WTC11 (cell line): ENCODE measurements around the gene SLC35G4. TPM values are rescaled to one million over a fixed set of nuclear protein-coding genes. Genes with fewer than 3 reads are reported as not detected.

Experiments
- ATAC-seq: fragments of 200-7000 bp; cut with Tn5 transposase; 2 replicates; pipeline ENCODE4 v1.10.0; 2021; ENCODE audit warnings: mild to moderate bottlenecking, moderate library complexity
- CTCF ChIA-PET: fragments of 300-600 bp; sonication (Branson Sonifier 250); formaldehyde crosslinking; loops from one replicate; lab custom pipeline; 2021; ENCODE audit warnings: antibody characterized with exemption; lab: Charles Lee
- POLR2A ChIA-PET: fragments of 350-600 bp; sonication (Branson Sonifier 250); formaldehyde crosslinking; loops from one replicate; lab custom pipeline; 2021; ENCODE audit warnings: antibody characterized with exemption; lab: Charles Lee
- DNase-seq: peaks from one replicate; pipeline ENCODE4 v3.0.0; 2021; ENCODE audit warnings: low spot score
- H3K27ac Mint-ChIP-seq: 2 replicates; pipeline ENCODE4 v1.8.0; 2021; ENCODE audit warnings: mixed read lengths
- H3K27me3 Mint-ChIP-seq: 2 replicates; pipeline ENCODE4 v1.8.0; 2021; ENCODE audit warnings: low read depth, mild to moderate bottlenecking, moderate library complexity, mixed read lengths
- H3K36me3 Mint-ChIP-seq: 2 replicates; pipeline ENCODE4 v1.8.0; 2021; ENCODE audit warnings: mixed read lengths
- H3K4me1 Mint-ChIP-seq: 2 replicates; pipeline ENCODE4 v1.8.0; 2022; ENCODE audit warnings: mixed read lengths
- H3K4me3 Mint-ChIP-seq: 2 replicates; pipeline ENCODE4 v1.8.0; 2021; ENCODE audit warnings: mild to moderate bottlenecking, moderate library complexity, mixed read lengths
- H3K9me3 Mint-ChIP-seq: 2 replicates; pipeline ENCODE4 v1.8.0; 2021; ENCODE audit warnings: mixed read lengths
- ATF1 ChIP-seq: sonication (generic); formaldehyde crosslinking; IDR thresholded peaks from 2 replicates; pipeline ENCODE4 v1.8.1; 2023; ENCODE audit warnings: mild to moderate bottlenecking, moderate library complexity, missing genetic modification reagents
- ELF4 ChIP-seq: sonication (generic); formaldehyde crosslinking; IDR thresholded peaks from 2 replicates; pipeline ENCODE4 v1.8.1; 2022; ENCODE audit warnings: low read depth, mild to moderate bottlenecking, moderate library complexity, missing genetic modification reagents
- EMX1 ChIP-seq: fragments of 250-450 bp; sonication (Bioruptor Pico); IDR thresholded peaks from 2 replicates; pipeline ENCODE4 v1.8.0; 2021; ENCODE audit warnings: mild to moderate bottlenecking
- ETV6 ChIP-seq: sonication (generic); formaldehyde crosslinking; IDR thresholded peaks from 2 replicates; pipeline ENCODE4 v1.8.1; 2022; ENCODE audit warnings: mild to moderate bottlenecking, missing genetic modification reagents
- FOXJ3 ChIP-seq: sonication (generic); formaldehyde crosslinking; IDR thresholded peaks from 2 replicates; pipeline ENCODE4 v1.9.0; 2021; ENCODE audit warnings: missing genetic modification reagents, mild to moderate bottlenecking, borderline replicate concordance
- FOXP1 ChIP-seq: sonication (generic); formaldehyde crosslinking; IDR thresholded peaks from 2 replicates; pipeline ENCODE4 v1.8.0; 2022; ENCODE audit warnings: missing genetic modification reagents, mild to moderate bottlenecking, moderate library complexity, borderline replicate concordance
- GABPB1 ChIP-seq: sonication (generic); formaldehyde crosslinking; IDR thresholded peaks from 2 replicates; pipeline ENCODE4 v1.8.1; 2023; ENCODE audit warnings: mild to moderate bottlenecking, missing genetic modification reagents
- GRHL2 ChIP-seq: fragments of 250-450 bp; sonication (Bioruptor Pico); IDR thresholded peaks from 2 replicates; pipeline ENCODE4 v1.8.0; 2022; ENCODE audit warnings: mild to moderate bottlenecking, moderate library complexity; ENCODE audit not compliant: insufficient replicate concordance, severe bottlenecking
- JUN ChIP-seq: sonication (generic); formaldehyde crosslinking; IDR thresholded peaks from 2 replicates; pipeline ENCODE4 v1.8.0; 2023; ENCODE audit warnings: mild to moderate bottlenecking, missing genetic modification reagents
- MXD4 ChIP-seq: fragments of 250-450 bp; sonication (Bioruptor Pico); IDR thresholded peaks from 2 replicates; pipeline ENCODE4 v1.8.0; 2021; ENCODE audit warnings: mild to moderate bottlenecking, moderate library complexity, borderline replicate concordance
- RORB ChIP-seq: fragments of 250-450 bp; sonication (Bioruptor Pico); IDR thresholded peaks from 2 replicates; pipeline ENCODE4 v1.9.0; 2021; ENCODE audit warnings: mild to moderate bottlenecking
- SOX15 ChIP-seq: fragments of 250-450 bp; sonication (Bioruptor Pico); IDR thresholded peaks from 2 replicates; pipeline ENCODE4 v1.9.0; 2021; ENCODE audit warnings: mild to moderate bottlenecking
- TP53 ChIP-seq: sonication (generic); formaldehyde crosslinking; IDR thresholded peaks from 2 replicates; pipeline ENCODE4 v1.8.1; 2023; ENCODE audit warnings: mild to moderate bottlenecking, missing genetic modification reagents
- ZBTB21 ChIP-seq: sonication (generic); formaldehyde crosslinking; IDR thresholded peaks from 2 replicates; pipeline ENCODE4 v1.8.1; 2023; ENCODE audit warnings: mild to moderate bottlenecking, missing genetic modification reagents, borderline replicate concordance
- ZNF138 ChIP-seq: sonication (generic); formaldehyde crosslinking; conservative IDR thresholded peaks from 2 replicates; pipeline ENCODE4 v1.8.1; 2022; ENCODE audit warnings: mild to moderate bottlenecking, moderate library complexity, missing genetic modification reagents
- ZNF317 ChIP-seq: sonication (generic); formaldehyde crosslinking; IDR thresholded peaks from 2 replicates; pipeline ENCODE4 v1.8.1; 2023; ENCODE audit warnings: low read depth, mild to moderate bottlenecking, moderate library complexity, missing genetic modification reagents, borderline replicate concordance
- ZNF416 ChIP-seq: fragments of 250-450 bp; sonication (Bioruptor Pico); IDR thresholded peaks from 2 replicates; pipeline ENCODE4 v1.9.0; 2021; ENCODE audit warnings: mild to moderate bottlenecking, inconsistent platforms
- total RNA-seq: library from RNA; stranded (reverse); gene quantifications from 3 replicates; pipeline ENCODE4 v1.2.3, GENCODE V29; 2021
- TF ChIP-seq, protein P1 (sequence below): sonication (generic); formaldehyde crosslinking; IDR thresholded peaks from 2 replicates; pipeline ENCODE4 v1.8.1; 2022; ENCODE audit warnings: mild to moderate bottlenecking, missing genetic modification reagents, moderate library complexity, borderline replicate concordance
- TF ChIP-seq, protein P2 (sequence below): sonication (generic); formaldehyde crosslinking; IDR thresholded peaks from 2 replicates; pipeline ENCODE4 v1.8.0; 2023; ENCODE audit warnings: mild to moderate bottlenecking, missing genetic modification reagents
- TF ChIP-seq, protein P3 (sequence below): sonication (generic); formaldehyde crosslinking; IDR thresholded peaks from 2 replicates; pipeline ENCODE4 v1.8.0; 2023; ENCODE audit warnings: missing genetic modification reagents
- TF ChIP-seq, protein P4 (sequence below): sonication (generic); formaldehyde crosslinking; IDR thresholded peaks from 2 replicates; pipeline ENCODE4 v1.8.1; 2022; ENCODE audit warnings: low read depth, mild to moderate bottlenecking, moderate library complexity, missing genetic modification reagents, borderline replicate concordance
- TF ChIP-seq, protein P5 (sequence below): sonication (generic); formaldehyde crosslinking; IDR thresholded peaks from 2 replicates; pipeline ENCODE4 v1.8.1; 2022; ENCODE audit warnings: mild to moderate bottlenecking, moderate library complexity, missing genetic modification reagents
- TF ChIP-seq, protein P6 (sequence below): sonication (generic); formaldehyde crosslinking; IDR thresholded peaks from 2 replicates; pipeline ENCODE4 v1.8.1; 2023; ENCODE audit warnings: mild to moderate bottlenecking, missing genetic modification reagents, moderate library complexity

Gene SLC35G4
- total RNA-seq, 1 experiment from 2014 or later: not detected

DNA sequence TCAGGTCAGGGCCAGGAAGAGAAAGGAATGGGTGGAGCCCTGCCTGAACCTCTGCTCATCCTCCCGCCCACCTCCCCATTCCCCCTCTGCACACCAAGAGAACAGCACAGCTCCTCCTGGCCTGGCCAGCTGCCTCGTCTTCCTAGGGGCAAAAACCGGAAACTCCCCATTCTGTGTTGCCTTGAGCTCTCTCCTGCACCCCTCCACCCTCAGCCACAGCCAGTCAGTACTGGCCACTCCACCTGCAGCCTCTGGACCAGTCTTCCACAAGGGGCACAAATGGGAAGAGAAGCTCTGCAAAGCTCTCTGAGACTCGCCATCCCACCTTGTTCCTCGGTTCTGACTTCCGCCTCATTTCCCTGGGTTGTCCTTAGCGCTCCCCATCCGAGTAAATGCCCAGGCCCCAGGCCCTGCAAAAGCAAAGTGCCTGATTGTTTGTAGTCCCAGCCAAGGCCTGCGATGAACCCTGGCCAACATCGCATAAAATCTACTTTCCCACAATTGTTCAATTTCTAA, 39.3 kb upstream of the SLC35G4 start:
- no peak for TF ChIP-seq SOX15 (CRISPR knock-in tag)
- TF ChIP-seq ZNF317 (CRISPR knock-in tag): no peak
- no peak for TF ChIP-seq ELF4
- TF ChIP-seq, protein P1, sequence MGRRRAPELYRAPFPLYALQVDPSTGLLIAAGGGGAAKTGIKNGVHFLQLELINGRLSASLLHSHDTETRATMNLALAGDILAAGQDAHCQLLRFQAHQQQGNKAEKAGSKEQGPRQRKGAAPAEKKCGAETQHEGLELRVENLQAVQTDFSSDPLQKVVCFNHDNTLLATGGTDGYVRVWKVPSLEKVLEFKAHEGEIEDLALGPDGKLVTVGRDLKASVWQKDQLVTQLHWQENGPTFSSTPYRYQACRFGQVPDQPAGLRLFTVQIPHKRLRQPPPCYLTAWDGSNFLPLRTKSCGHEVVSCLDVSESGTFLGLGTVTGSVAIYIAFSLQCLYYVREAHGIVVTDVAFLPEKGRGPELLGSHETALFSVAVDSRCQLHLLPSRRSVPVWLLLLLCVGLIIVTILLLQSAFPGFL (CRISPR knock-in tag): no peak
- no peak for TF ChIP-seq TP53
- no peak for TF ChIP-seq EMX1 (CRISPR knock-in tag)
- no peak for TF ChIP-seq RORB (CRISPR knock-in tag)
- TF ChIP-seq, all 79 proteins: peak for 0
- ATAC-seq (peak; percentile 84), DNase-seq (peak; percentile 20)
- Mint-ChIP-seq H3K4me1 (peaks cover 5% of the 10 kb centered on the region), H3K27me3 (peaks cover 2% of the 10 kb centered on the region; the same call in 1 of the 2 replicates), H3K36me3 (no peaks in the 10 kb centered on the region), H3K27ac (no peak overlapping the region), H3K9me3 (no peaks in the 10 kb centered on the region), H3K4me3 (no peak overlapping the region)
- POLR2A ChIA-PET: no interaction called here
- CTCF ChIA-PET: interaction anchor here (0.8 to 2.5 kb wide), 10 partner anchors 9 to 719 kb away, joined by 3 to 18 read pairs (median 5); no protein-coding TSS in a partner anchor

DNA sequence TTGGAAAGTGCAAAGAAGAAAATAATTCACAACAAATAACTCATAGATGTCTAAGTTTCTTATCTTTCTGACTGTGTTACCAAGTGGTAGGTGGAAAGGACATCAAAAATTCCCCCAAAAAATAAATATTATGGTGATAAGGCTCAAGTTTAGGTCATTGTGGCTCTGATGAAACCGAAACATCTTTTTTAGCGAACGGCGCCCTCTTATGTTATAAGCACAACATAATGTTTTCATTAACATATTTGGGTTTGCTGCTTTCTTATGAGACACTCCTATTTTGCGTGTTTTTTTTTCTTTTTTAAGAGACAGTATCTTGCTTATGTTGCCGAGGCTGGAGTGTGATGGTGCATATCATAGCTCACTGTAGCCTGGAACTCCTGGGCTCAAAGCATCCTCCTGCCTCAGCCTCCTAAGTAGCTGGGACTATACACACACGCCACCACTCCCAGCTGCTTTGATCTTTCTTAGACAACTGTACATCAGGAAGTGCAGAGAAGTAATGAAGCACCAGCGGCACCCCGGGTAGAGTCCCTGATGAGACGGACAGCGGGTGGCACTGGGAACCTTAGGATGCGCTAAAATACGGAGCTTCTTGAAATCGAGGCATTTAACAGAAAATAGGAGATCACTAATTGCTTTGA, 38.5 kb upstream of the SLC35G4 start:
- Mint-ChIP-seq H3K36me3 (no peaks in the 10 kb centered on the region), H3K9me3 (no peaks in the 10 kb centered on the region), H3K27ac (no peak overlapping the region), H3K27me3 (peaks cover 2% of the 10 kb centered on the region; the same call in 1 of the 2 replicates), H3K4me1 (peaks cover 5% of the 10 kb centered on the region)
- ATAC-seq (no peak), DNase-seq (no peak)
- CTCF ChIA-PET: interaction anchor here (0.9 to 2.5 kb wide), 6 partner anchors 10 to 719 kb away, joined by 3 to 18 read pairs (median 7); no protein-coding TSS in a partner anchor
- TF ChIP-seq, protein P2, sequence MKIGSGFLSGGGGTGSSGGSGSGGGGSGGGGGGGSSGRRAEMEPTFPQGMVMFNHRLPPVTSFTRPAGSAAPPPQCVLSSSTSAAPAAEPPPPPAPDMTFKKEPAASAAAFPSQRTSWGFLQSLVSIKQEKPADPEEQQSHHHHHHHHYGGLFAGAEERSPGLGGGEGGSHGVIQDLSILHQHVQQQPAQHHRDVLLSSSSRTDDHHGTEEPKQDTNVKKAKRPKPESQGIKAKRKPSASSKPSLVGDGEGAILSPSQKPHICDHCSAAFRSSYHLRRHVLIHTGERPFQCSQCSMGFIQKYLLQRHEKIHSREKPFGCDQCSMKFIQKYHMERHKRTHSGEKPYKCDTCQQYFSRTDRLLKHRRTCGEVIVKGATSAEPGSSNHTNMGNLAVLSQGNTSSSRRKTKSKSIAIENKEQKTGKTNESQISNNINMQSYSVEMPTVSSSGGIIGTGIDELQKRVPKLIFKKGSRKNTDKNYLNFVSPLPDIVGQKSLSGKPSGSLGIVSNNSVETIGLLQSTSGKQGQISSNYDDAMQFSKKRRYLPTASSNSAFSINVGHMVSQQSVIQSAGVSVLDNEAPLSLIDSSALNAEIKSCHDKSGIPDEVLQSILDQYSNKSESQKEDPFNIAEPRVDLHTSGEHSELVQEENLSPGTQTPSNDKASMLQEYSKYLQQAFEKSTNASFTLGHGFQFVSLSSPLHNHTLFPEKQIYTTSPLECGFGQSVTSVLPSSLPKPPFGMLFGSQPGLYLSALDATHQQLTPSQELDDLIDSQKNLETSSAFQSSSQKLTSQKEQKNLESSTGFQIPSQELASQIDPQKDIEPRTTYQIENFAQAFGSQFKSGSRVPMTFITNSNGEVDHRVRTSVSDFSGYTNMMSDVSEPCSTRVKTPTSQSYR (CRISPR knock-in tag): no peak
- no peak for TF ChIP-seq FOXJ3
- TF ChIP-seq, protein P3, sequence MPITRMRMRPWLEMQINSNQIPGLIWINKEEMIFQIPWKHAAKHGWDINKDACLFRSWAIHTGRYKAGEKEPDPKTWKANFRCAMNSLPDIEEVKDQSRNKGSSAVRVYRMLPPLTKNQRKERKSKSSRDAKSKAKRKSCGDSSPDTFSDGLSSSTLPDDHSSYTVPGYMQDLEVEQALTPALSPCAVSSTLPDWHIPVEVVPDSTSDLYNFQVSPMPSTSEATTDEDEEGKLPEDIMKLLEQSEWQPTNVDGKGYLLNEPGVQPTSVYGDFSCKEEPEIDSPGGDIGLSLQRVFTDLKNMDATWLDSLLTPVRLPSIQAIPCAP (CRISPR knock-in tag): no peak
- TF ChIP-seq, all 79 proteins: peak for 0
- POLR2A ChIA-PET: no interaction called here
- no peak overlapping the region for H3K4me3 Mint-ChIP-seq

DNA sequence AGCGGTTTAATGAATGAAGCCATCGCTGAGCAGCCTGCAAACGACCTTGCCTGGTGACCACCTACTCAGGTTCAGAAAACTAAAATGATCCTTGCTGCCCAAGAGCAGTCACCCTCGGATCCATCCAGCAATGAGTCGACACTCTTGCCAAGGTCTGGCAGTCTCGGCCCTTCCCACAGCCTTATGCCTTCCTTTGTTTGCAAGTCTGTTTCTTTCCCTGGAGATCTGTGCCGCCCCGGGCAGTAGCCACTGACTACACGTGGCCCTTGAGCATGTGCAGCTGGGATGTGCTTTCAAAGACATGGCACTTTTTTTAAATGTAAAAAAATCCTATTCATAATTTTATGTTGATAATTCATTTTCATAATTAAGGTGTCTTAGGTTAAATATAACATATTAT, 37.2 kb upstream of the SLC35G4 start:
- DNase-seq (no peak), ATAC-seq (no peak)
- peaks cover 2% of the 10 kb centered on the region; the same call in 1 of the 2 replicates for H3K27me3 Mint-ChIP-seq
- no peaks in the 10 kb centered on the region for H3K9me3 Mint-ChIP-seq
- ChIA-PET POLR2A (no interaction called here), CTCF (interaction anchor here (0.5 kb wide), 1 partner anchor 15 kb away, joined by 4 read pairs; no protein-coding TSS in a partner anchor)
- H3K4me1 Mint-ChIP-seq: peaks cover 5% of the 10 kb centered on the region
- H3K27ac Mint-ChIP-seq: no peak overlapping the region
- no peak overlapping the region for H3K4me3 Mint-ChIP-seq
- no peaks in the 10 kb centered on the region for H3K36me3 Mint-ChIP-seq
- TF ChIP-seq SOX15 (CRISPR knock-in tag) (no peak), JUN (no peak), MXD4 (no peak), GRHL2 (CRISPR knock-in tag) (no peak), ZNF416 (CRISPR knock-in tag) (no peak), FOXP1 (no peak), GABPB1 (no peak), ETV6 (CRISPR knock-in tag) (no peak), ZBTB21 (CRISPR knock-in tag) (no peak), ATF1 (CRISPR knock-in tag) (no peak), ZNF138 (CRISPR knock-in tag) (no peak)
- TF ChIP-seq, protein P4, sequence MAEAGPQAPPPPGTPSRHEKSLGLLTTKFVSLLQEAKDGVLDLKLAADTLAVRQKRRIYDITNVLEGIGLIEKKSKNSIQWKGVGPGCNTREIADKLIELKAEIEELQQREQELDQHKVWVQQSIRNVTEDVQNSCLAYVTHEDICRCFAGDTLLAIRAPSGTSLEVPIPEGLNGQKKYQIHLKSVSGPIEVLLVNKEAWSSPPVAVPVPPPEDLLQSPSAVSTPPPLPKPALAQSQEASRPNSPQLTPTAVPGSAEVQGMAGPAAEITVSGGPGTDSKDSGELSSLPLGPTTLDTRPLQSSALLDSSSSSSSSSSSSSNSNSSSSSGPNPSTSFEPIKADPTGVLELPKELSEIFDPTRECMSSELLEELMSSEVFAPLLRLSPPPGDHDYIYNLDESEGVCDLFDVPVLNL (CRISPR knock-in tag): no peak
- TF ChIP-seq, protein P5, sequence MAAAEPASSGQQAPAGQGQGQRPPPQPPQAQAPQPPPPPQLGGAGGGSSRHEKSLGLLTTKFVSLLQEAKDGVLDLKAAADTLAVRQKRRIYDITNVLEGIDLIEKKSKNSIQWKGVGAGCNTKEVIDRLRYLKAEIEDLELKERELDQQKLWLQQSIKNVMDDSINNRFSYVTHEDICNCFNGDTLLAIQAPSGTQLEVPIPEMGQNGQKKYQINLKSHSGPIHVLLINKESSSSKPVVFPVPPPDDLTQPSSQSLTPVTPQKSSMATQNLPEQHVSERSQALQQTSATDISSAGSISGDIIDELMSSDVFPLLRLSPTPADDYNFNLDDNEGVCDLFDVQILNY (CRISPR knock-in tag): no peak
- TF ChIP-seq, protein P6, sequence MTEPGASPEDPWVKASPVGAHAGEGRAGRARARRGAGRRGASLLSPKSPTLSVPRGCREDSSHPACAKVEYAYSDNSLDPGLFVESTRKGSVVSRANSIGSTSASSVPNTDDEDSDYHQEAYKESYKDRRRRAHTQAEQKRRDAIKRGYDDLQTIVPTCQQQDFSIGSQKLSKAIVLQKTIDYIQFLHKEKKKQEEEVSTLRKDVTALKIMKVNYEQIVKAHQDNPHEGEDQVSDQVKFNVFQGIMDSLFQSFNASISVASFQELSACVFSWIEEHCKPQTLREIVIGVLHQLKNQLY: no peak
